ENCODE results near the gene PDE3A.
"Not testable (repeated sequence)": the region's sequence is repeated elsewhere in the genome, so short reads cannot be mapped to it uniquely, and the experiment has no call there.

PDE3A gene

GRCh38 chr12:20557096-20557495 is 188.8 kb downstream of the PDE3A start:
- DNase-seq = no peak

DNA sequence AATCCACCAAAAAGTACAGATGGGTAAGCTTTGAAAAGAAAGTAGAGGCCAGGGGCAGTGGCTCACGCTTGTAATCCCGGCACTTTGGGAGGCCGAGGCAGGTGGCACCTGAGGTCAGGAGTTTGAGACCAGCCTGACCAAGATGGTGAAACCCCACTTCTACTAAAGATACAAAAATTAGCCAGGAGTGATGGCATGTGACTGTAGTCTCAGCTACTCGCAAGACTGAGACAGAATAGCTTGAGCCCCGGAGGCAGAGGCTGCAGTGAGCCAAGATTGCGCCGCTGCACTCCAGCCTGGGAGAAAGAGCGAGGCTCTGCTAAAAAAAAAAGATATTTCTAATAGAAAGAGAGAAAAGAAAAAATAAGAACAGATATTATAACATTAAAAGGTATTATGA is 192.6 kb downstream of the PDE3A start:
- no peak for DNase-seq

GRCh38 chr12:20561871-20562270 is 193.5 kb downstream of the PDE3A start:
- no peak for DNase-seq

- no peak for DNase-seq
These were observed 199.1 kb downstream of the PDE3A start for GRCh38 chr12:20567413-20567812.

DNA sequence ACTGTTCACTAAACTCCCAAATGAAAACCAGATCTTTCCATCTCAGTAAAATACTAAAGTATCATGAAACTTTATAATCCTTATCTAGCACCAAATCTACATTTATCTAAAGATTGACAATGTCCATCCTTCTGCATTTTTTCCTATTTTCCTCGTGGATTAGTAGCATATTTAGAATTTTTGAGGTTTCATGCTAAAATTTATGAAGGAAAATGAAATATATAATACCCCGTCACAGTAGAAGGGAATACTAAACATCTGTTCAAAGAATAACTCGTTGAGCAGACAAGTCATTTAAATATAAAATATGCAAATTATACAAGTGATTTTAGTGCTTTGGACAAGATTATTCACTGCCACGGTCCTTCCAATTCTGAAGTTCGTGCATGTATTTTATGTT is 204.1 kb downstream of the PDE3A start:
- DNase-seq = no peak

DNA sequence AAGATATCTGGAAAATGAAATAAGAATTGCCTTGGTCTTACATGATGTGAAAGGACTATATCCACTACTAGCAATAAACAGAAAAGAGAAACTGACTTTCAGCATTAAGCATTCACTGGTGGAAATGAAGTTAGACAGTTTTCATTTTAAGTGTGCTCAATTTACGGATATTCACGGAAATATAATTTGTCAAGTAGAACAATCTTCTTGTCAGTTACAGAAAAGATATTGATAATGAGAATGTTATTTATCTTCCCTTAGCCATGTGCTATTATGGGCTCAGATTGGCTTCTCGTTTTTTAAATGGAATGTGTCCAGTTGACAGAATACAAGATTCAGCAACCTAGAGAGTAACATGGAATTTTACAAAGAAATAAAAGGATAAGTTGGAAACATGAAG is 208.2 kb downstream of the PDE3A start:
- DNase-seq = no peak

DNA sequence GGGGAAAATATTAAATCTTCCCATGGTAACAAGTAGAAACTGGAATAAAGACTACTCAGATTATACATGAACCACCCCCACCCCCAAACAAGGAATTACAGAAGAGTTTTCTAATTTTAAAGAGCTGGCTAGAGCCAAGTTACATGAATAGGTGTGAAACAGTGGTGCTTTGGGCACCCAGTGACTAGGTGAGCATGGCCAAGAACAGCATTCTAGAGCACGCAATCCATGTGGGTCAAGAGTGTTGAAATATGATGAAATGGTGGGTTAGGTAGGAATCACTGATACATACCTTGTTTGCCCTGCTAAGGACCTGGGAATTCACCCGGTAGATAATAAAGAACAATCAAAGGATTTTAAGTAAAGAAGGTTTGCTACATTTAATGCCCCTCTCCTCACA is 208.7 kb downstream of the PDE3A start:
- DNase-seq = no peak

DNA sequence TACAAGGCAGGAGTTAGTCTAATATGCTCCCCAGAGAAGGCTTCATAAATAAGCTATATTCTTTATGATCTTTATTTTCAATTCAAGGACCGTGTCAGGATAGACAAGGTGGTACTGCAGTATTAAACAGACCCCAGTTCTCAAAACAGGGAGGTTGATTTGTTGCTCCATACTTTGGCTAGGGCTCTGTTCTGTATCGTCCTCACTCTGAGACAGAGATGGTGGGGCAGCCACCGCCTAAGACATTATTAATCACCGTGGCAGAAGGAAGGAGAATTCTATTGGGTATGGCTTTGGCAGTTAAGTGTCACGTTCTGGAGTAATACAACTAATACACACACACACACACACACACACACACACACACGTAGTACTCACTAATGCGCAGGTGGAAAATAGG is 209.8 kb downstream of the PDE3A start:
- no peak for DNase-seq

- DNase-seq = no peak
These were observed 216.8 kb downstream of the PDE3A start for GRCh38 chr12:20585055-20585625.

DNA sequence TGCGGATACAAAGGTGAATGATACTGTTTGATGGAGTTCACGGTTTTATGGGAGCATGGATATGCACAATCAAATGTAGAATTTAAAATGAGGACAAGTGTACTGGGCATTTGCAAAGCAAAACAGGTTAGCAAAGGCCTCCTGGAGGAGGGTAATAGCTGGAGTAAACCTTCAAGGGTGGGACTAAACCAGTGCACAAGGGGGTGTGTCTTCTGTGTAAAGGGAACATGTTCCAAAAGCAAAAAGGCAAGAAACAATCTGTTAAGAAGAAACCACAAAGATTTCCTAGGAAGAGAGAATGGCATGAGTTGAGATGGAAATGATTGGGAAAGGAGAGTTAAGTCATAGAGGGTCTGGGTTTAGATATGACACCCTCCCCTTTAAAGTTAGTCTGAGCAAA is 217.6 kb downstream of the PDE3A start:
- DNase-seq = no peak

- no peak for DNase-seq
These were observed 219.7 kb downstream of the PDE3A start for GRCh38 chr12:20588042-20588441.

DNA sequence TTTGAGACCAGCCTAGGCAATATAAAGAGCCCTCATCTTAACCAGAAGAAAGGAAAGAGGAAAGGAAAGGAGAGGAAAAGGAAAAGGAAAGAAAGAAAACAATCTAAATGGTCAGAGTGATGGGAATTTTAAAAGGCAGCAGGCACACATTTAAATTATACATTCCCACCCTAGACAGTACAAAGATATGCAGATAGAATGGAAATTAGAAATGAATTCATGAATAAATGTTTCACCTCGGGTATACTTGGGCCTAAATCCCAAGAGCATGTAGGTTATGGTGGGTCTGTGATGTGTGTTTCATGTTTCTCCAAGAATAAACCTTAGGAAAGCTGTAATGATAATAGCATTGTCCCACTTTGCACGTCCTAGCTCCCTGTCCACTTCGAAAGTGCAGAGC is 222.2 kb downstream of the PDE3A start:
- DNase-seq = no peak

- DNase-seq = no peak
These were observed 224.2 kb downstream of the PDE3A start for GRCh38 chr12:20592556-20592955.

DNA sequence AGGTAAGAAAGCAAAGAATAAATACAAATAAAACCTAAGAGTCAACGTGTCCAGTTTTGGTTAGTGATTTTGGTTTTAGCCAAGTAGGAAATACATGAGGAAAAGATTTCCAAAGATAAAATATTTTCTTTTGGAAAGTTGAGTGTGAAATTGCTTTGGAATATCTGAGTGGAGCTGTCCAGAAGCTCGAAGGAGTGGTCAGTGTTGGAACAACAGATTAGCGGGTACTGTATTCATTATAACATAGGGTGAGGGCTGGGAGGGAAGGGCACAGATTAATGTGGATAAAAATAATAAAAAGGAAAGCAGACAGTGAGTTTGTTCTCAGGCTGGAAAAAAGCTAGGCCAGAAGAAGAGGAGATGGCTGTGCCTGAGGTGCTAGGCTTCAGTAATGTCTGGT is 225.3 kb downstream of the PDE3A start:
- no peak for DNase-seq

DNA sequence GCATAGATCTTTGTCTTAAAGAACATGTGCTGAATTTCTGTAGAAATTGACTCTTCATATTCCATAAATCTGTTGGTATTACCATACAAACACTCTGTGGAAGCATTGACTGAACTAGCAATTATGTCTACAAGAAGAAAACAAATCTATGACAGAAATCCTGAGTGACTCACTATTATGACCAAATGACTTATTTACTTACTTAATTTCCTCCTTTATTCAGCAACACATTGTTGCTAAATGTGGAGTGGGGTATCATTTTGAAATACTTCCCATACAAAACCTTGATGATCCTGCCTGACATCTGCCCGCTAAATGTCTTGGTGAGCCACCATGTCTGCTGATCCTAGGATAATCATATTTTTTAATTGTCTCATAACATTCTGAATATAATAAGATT is 227.7 kb downstream of the PDE3A start:
- DNase-seq = no peak

DNA sequence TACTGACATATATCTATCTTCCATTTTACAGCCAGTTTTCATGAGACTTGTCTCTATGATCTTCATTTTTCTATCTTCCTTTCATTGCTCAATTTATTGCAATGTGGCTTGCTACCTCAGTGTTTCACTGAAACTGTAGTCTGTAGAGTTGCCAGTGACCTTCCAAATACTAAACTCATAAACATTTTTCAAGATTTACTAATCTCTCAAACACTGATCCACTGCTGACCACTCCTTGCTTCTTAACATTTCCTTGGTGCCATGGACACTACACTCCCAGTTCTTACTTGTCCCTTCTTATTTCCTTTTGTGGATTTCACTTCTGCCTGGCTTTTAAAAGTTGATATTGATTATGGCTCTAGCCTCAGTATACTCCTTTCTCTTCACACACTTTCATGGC is 231.4 kb downstream of the PDE3A start:
- DNase-seq = no peak

DNA sequence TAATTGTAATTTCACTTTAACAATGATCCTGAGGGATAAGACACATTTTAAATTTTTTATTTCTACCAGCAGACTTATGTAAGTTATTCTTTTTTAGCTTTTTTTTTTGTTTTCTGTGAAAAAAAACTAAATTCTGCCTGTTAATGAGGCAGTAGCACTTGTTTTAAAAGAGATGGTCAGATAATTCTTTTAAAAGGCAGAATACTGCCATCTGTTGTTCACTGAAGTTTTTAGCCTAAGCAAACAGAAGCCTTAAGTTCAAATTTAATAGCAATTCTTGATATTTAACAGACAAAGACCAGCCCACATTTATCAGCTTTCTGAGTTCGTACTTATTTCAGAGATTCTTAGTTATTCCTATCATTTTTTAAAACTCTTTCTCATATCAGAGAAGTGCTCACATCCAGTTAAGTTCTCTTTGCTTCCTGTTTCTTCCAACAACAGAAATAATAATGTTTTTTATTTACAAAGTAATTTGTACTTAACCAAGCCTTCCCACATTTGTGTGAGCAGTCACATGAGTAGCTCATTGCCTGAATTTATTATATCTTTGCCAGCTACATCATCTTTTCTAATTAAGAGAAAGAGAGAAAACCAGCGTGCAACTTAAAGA is 233.4 kb downstream of the PDE3A start:
- no peak for DNase-seq

GRCh38 chr12:20602641-20603391 is 234.5 kb downstream of the PDE3A start:
- no peak for DNase-seq

GRCh38 chr12:20604408-20605067 is 236.2 kb downstream of the PDE3A start:
- no peak for DNase-seq

- DNase-seq = not testable (repeated sequence)
These were observed 246.7 kb downstream of the PDE3A start for GRCh38 chr12:20615020-20615419.

- no peak for DNase-seq
These were observed 247.8 kb downstream of the PDE3A start for GRCh38 chr12:20616093-20616492.

- no peak for DNase-seq
These were observed 251.9 kb downstream of the PDE3A start for GRCh38 chr12:20620261-20620660.

DNA sequence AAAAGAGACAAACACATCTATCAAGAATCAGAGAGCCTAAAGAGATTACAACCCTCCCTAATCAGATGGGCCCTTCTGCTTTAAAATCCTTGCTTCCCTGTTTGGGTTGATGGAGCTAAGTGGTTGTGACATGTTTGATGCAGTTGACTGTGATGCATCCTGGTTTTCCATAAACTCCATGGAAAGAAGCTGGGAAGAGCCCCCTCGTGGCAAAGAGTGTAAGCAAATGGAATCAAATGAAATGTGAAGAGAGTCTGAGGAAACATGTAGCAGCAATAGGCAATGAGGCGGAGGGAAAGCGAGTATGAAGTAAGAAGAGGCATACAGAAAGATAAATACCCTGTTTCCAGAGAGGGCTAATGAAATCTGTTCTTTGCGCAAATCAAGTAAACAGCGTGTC is 256.4 kb downstream of the PDE3A start:
- no peak for DNase-seq

DNA sequence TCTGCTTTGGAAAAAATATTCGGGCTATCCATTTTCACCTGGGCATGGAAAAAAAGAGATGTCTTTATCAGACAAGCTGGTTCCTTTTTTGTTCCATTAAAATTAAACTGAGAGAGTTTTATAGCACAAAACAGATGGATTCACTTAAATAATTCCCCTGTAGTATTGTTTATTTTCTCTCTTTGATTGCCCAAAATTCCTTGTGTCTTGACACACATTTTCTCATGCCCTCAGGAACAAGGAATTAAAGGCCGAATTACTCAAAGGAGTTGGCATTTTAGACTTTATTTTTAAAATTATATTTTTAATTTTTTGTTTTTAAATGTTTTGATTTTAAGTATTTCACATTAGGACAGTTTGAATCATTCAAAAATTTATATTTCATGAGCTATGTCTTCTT is 257.2 kb downstream of the PDE3A start:
- DNase-seq = no peak
